HG03442 (cell line): ENCODE data around the gene ADGRL3.
"Not testable (repeated sequence)": the region's sequence is repeated elsewhere in the genome, so short reads cannot be mapped to it uniquely, and the experiment has no call there.

Experiments
- ATAC-seq: cut with Tn5 transposase; IDR thresholded peaks from one replicate; pipeline ENCODE4 v1.9.1; 2021; ENCODE audit warnings: mild to moderate bottlenecking, moderate library complexity; ENCODE audit not compliant: unreplicated experiment

ADGRL3 gene

DNA sequence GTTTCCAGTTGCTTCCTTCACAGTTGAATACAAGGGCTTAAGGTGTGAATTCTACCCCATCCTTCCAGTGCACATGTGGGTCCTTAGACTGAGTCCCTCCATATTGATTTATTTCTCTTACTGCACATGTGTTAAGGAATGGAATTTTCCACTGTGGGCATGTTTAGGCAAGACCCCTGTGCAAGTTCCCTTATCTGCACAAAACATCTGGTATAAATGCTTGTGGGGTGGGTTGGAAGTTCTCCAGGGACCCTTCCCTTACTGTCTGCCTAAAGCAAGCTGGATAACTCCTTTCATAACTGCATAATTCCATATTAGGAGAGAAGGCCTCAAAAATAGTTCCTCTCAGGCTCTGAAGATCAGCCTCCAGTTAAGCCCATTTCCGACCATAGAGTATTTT, 570.9 kb downstream of the ADGRL3 start:
- ATAC-seq = no peak

DNA sequence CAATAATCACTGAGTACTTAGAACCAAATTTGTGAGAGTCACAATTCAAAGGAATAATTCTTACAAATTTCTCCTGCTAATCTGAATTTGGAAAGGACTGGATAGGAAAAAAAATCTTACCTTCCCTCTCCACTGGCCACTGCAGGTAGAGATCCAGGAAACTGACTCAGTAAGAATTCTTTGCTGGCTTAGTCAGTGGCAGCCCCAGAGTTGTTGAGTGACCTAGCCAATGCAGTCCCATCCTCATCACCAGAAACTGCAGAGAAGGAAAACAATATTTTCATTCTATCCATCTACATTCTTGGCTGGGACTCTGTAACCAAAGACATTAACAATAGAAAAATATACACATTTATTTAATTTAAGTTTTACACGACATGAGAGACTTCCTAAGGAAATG, 572.0 kb downstream of the ADGRL3 start:
- no peak for ATAC-seq

- ATAC-seq = no peak
Measured at GRCh38 chr4:61773655-61774245, 573.6 kb downstream of the ADGRL3 start.

DNA sequence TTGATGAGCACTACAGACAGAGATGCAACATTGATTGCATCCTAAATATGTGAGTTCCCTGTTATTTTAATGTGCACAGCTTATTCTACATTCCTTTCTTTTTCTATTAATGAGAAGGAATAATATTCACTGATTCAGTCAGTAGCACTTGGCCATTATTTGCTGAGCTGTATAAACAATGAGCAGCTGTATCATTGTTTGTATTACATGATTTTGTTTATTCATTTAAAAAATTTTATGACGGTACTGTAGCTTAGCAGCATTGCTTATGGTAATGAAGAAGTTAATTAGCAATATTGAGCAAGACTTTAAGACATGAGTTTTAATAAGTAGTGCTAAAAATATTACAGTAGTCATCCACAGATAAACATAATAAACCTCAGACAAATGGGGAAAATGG, 582.0 kb downstream of the ADGRL3 start:
- ATAC-seq = no peak

GRCh38 chr4:61783050-61783449, 582.9 kb downstream of the ADGRL3 start:
- ATAC-seq = peak; percentile 93

DNA sequence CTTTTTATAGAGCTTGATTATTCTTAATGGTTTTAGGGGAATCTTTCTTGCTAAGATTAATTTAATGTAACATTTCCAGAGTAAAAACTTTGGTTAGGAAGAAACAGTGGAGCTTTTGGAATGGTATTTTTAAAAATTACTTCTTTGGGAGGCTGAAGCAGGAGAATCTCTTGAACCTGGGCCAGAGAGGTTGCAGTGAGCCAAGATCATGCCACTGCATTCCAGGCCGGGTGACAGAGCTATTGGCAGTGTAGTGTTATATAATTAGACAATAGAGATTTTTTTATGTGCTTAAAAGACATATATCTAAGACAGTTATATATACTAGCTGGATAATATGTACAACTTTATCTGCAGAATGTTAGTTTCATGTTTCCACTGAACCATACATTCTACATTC, 585.6 kb downstream of the ADGRL3 start:
- ATAC-seq = no peak

- no peak for ATAC-seq
Measured at GRCh38 chr4:61786211-61786610, 586.1 kb downstream of the ADGRL3 start.

DNA sequence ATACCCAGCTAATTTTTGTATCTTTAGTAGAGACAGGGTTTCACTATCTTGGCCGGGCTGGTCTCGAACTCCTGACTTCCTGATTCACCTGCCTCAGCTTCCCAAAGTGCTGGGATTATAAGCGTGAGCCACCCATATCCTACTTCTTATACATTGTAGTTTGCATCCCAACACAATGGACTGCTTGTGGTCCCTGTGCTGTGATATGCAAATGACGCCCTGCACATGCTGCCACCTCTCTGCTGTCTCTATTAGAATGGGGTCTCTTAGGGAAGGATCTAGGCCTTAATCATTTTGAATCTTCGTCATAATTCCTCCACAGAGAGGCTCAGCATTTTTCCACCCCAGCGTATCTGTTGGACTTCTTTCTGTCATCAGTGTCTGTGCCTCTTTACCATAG, 595.9 kb downstream of the ADGRL3 start:
- no peak for ATAC-seq

GRCh38 chr4:61799794-61800193, 599.7 kb downstream of the ADGRL3 start:
- no peak for ATAC-seq

- no peak for ATAC-seq
Measured at GRCh38 chr4:61805227-61805626, 605.1 kb downstream of the ADGRL3 start.

DNA sequence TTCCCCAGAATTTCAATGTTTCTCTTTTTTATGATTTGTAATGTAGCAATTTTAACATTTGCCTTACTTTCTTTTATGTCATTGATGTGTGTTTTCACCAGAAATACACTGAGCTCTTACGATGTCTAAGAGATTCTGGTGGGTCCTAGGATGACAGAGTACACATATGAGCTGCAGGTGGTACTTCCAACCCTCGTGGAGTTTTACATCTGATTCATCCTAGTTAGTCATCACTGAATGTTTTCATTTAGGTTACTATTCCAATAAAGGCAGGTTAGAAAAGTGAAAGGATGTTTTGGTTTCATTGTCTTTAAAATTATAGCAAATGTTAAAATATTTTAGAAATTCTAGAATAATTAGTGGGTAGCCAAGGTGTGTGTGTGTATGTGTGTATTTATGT, 605.9 kb downstream of the ADGRL3 start:
- ATAC-seq = no peak

DNA sequence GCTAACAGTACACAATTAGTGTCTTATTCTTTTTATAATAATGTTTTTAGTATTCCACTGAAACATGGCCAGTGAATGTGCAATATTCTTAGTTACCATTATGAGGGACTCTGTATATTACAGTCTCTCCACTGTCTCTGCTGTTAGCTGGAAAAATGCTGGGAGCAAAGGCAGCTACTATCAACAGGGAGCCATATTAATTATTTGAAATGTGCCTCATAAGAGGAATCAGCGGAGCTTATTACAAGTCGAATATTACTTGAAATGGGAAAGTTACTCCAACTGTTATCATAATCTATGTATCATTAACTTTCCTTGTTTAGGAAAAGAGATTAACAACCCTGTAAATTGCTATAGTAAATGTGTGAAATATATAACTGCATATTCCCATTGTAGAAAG, 612.0 kb downstream of the ADGRL3 start:
- ATAC-seq = no peak

GRCh38 chr4:61817071-61817470, 616.9 kb downstream of the ADGRL3 start:
- ATAC-seq = no peak

DNA sequence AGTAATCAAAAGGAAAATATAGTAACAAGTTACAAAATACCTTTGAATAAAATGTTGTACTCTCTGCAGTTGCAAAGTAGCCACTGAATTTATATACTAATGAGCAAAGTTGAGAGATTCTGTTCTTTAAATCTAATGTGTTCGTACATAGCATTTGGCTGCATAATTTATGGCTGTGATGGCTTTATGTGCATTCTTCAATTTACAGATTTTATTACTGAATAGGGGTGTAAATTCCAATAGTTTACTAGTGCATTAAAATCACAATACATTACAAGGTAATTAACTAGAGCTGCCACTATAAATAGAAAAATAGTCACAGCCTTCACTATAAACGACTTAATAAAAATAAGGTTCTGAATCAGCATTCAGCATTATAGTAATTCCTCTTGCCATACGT, 620.0 kb downstream of the ADGRL3 start:
- no peak for ATAC-seq

DNA sequence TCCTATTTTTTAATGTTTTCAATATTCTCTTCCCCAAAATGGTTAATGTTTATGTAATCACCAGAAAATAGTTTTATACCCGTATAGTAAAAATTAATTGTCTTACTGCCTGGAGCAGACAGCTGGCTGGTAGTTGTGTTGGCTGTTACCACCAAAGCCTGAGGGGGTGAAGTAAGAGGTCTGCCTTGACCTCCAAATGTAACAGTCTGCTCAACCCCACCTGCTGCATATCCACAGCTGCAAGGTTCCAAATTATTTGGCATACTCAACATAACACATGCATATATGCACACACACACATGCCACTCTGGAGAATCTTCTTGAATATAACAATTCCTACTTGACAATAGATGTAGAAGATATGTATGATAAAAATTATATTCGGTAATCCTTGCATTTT, 624.3 kb downstream of the ADGRL3 start:
- no peak for ATAC-seq

DNA sequence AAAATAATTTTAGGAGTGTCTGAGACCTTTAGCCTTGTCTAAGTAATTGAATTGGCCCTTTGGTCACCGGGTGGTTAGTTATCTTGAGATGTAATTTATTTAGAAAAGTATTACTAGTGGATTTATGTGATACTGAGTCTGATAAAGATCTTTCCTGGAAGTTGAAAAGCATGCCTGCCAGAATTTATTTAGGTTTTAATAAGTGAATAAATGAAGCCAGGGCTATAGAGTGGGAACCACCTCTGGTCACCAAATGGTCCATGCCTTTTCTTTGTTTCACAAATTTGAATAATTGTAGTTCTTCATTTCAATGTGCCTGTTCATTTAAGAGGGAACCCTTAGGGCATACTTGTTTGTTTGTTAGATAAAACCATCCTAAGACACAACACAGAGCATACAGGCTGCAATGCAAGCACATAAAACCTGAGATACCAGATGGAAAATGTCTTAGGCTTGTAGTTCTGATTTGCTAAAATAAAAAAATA, 627.8 kb downstream of the ADGRL3 start:
- no peak for ATAC-seq

- ATAC-seq = no peak
Measured at GRCh38 chr4:61828960-61829359, 628.8 kb downstream of the ADGRL3 start.

DNA sequence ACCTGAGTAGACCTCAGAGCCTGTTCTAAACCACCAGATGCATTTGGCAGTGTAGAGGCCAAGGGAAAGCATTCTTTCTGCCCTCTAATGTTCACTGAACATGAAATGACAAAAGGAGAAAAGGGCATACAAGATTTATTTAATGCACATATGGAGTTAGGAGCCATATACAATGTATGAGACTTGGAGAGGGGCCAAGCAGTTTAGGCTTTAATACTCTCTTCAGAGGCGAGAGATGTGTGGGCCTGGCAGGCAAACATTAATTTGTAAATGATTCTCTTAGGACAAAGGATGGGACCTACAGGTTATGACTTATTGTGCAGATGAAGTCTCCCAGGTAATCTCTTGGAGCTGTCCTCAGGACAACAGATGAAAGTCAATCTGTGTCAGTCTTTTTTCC, 631.9 kb downstream of the ADGRL3 start:
- no peak for ATAC-seq

- no peak for ATAC-seq
Measured at GRCh38 chr4:61837395-61837794, 637.3 kb downstream of the ADGRL3 start.

GRCh38 chr4:61838072-61838471, 637.9 kb downstream of the ADGRL3 start:
- no peak for ATAC-seq

DNA sequence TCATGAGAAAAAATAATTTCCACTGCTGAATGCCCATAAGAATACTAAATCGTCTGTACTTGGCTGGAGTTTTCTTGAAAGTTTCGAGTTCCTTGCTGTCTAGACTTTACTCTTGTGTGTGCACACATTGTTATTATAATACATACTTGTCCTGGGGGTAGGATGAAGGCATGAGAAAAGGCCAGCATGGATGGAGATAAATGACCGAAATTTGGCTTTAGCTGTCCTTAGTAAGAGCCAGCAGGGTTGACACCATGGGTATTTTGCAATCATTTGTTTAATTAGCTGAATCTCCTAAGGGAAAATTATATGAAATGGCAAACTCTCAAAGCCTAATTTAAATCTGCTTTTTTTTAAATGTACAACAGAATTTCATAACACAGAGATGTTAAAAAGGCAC, 641.6 kb downstream of the ADGRL3 start:
- no peak for ATAC-seq

DNA sequence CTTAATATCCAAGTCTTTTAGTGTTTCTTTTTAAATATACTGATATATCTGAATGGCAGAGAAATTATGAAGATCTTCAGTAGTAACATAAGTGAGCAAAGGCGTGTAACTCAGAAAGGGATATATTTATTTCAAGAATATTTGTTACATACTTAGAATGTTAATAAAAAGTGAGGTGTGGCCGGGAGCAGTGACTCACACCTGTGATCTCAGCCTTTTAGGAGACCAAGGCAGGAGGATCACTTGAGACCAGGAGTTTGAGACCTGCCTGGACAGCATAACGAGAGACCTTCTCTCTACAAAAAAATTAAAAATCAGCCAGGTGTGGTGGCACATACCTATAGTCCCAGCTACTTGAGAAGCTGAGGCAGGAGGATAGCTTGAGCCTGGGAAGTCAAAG, 651.0 kb downstream of the ADGRL3 start:
- no peak for ATAC-seq

- ATAC-seq = not testable (repeated sequence)
Measured at GRCh38 chr4:61852105-61852504, 652.0 kb downstream of the ADGRL3 start.
